Tibial nerve (tissue), 4 donors: ENCODE data around the gene TTPAL. TPM values are rescaled to one million over a fixed set of nuclear protein-coding genes. Genes with fewer than 3 reads are reported as not detected.

Source experiments
- DNase-seq, 2 donors: peaks; one replicate each; pipeline ENCODE4 v3.0.0-alpha.2; 2019; ENCODE audit warnings: low spot score in 2 of 2
- H3K27ac ChIP-seq, 4 donors: fragments of 200-600 bp; sonication (generic) in 3 of 4; one replicate each; pipeline ENCODE4 v1.5.1; 2017 to 2019; ENCODE audit warnings: mild to moderate bottlenecking in 1 of 4
- H3K27me3 ChIP-seq, 2 donors: fragments of 200-600 bp; sonication (generic) in 1 of 2; one replicate each; pipeline versions ENCODE4 v1.5.1 to v1.6.0; 2017 to 2019
- H3K36me3 ChIP-seq, 3 donors: fragments of 200-600 bp; sonication (generic); one replicate each; pipeline ENCODE4 v1.5.1; 2018 to 2019
- H3K4me1 ChIP-seq, 4 donors: fragments of 200-600 bp; sonication (generic) in 3 of 4; one replicate each; pipeline ENCODE4 v1.5.1; 2017 to 2019
- H3K4me3 ChIP-seq, 4 donors: fragments of 200-600 bp; sonication (generic) in 3 of 4; one replicate each; pipeline ENCODE4 v1.5.1; 2017 to 2019; ENCODE audit warnings: mild to moderate bottlenecking in 1 of 4, moderate library complexity in 1 of 4
- H3K9me3 ChIP-seq, 4 donors: fragments of 200-600 bp; sonication (generic) in 3 of 4; one replicate each; pipeline ENCODE4 v1.5.1; 2017 to 2019
- EP300 ChIP-seq, 2 donors: sonication (generic); formaldehyde crosslinking; IDR thresholded peaks; one replicate each; pipeline ENCODE4 v1.6.1; 2017; ENCODE audit warnings: antibody characterized with exemption in 2 of 2, mild to moderate bottlenecking in 1 of 2
- POLR2A ChIP-seq, 2 donors: fragments of 450-650 bp; IDR thresholded peaks; one replicate each; pipeline ENCODE4 v1.6.1; 2017; ENCODE audit warnings: antibody characterized with exemption in 2 of 2, mild to moderate bottlenecking in 2 of 2, moderate library complexity in 2 of 2
- WGBS, 2 donors: methylation state at CpG; one replicate each; pipeline ENCODE4 v1.1.5; 2018; 5-methylcytosine and 5-hydroxymethylcytosine counted together
- total RNA-seq, 4 donors: library from RNA; depleted of rRNA; stranded (reverse); fragments of >200 nt; gene quantifications; one replicate each; pipeline ENCODE4 v1.1.0, GENCODE V29; 2016
- TF ChIP-seq, protein P1 (sequence below), 5 experiments: fragments of 200-600 bp in 3 of 5; fragments of 450-650 bp in 2 of 5; sonication (generic) in 3 of 5; IDR thresholded peaks; one replicate each; pipeline ENCODE4 v1.5.1; 2016 to 2019; ENCODE audit warnings: antibody characterized with exemption in 5 of 5, mild to moderate bottlenecking in 3 of 5, moderate library complexity in 2 of 5

The TTPAL gene
- total RNA-seq, 4 donors from 2014 or later, result 13.0 to 23.7 (median 16.9) TPM

GRCh38 chr20:44456611-44457010, 19.1 kb upstream of the TTPAL start:
- H3K4me1 ChIP-seq, result no peaks in the 10 kb centered on the region
- no peaks in the 10 kb centered on the region for H3K36me3 ChIP-seq
- no peak overlapping the region for H3K4me3 ChIP-seq
- no peaks in the 10 kb centered on the region for H3K27me3 ChIP-seq
- no peak for DNase-seq
- no peak for TF ChIP-seq POLR2A (IDR thresholded peaks at IDR 0.05)
- TF ChIP-seq EP300 (IDR thresholded peaks at IDR 0.05), result no peak
- peak overlapping the region in 1 of 4 donors; percentile 12 for H3K27ac ChIP-seq
- H3K9me3 ChIP-seq, result no peaks in the 10 kb centered on the region
- WGBS, 2 donors, result 77 to 82% methylated on average over 8 of the region's 8 CpGs

GRCh38 chr20:44457016-44457415, 18.7 kb upstream of the TTPAL start:
- Histone ChIP-seq H3K9me3 (no peaks in the 10 kb centered on the region), H3K36me3 (no peaks in the 10 kb centered on the region), H3K4me1 (no peaks in the 10 kb centered on the region), H3K27me3 (no peaks in the 10 kb centered on the region), H3K4me3 (no peak overlapping the region), H3K27ac (peak overlapping the region in 1 of 4 donors; percentile 12)
- TF ChIP-seq EP300 (IDR thresholded peaks at IDR 0.05) (no peak), POLR2A (IDR thresholded peaks at IDR 0.05) (no peak)
- TF ChIP-seq, protein P1, sequence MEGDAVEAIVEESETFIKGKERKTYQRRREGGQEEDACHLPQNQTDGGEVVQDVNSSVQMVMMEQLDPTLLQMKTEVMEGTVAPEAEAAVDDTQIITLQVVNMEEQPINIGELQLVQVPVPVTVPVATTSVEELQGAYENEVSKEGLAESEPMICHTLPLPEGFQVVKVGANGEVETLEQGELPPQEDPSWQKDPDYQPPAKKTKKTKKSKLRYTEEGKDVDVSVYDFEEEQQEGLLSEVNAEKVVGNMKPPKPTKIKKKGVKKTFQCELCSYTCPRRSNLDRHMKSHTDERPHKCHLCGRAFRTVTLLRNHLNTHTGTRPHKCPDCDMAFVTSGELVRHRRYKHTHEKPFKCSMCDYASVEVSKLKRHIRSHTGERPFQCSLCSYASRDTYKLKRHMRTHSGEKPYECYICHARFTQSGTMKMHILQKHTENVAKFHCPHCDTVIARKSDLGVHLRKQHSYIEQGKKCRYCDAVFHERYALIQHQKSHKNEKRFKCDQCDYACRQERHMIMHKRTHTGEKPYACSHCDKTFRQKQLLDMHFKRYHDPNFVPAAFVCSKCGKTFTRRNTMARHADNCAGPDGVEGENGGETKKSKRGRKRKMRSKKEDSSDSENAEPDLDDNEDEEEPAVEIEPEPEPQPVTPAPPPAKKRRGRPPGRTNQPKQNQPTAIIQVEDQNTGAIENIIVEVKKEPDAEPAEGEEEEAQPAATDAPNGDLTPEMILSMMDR (IDR thresholded peaks at IDR 0.05), result no peak
- 40 to 52% methylated on average over 6 of the region's 6 CpGs for WGBS, 2 donors
- DNase-seq, result no peak

GRCh38 chr20:44459271-44459670, 16.4 kb upstream of the TTPAL start:
- H3K36me3 ChIP-seq, result no peaks in the 10 kb centered on the region
- H3K4me1 ChIP-seq, result no peaks in the 10 kb centered on the region
- no peaks in the 10 kb centered on the region for H3K27me3 ChIP-seq
- DNase-seq, result no peak
- H3K9me3 ChIP-seq, result no peaks in the 10 kb centered on the region
- no peak overlapping the region for H3K4me3 ChIP-seq
- TF ChIP-seq, protein P1 (IDR thresholded peaks at IDR 0.05), result no peak
- TF ChIP-seq POLR2A (IDR thresholded peaks at IDR 0.05) (no peak), EP300 (IDR thresholded peaks at IDR 0.05) (no peak)
- no peak overlapping the region for H3K27ac ChIP-seq
- WGBS, 2 donors, result 84 to 86% methylated on average over 2 of the region's 2 CpGs

GRCh38 chr20:44460795-44461141, 14.9 kb upstream of the TTPAL start:
- Histone ChIP-seq H3K27me3 (no peaks in the 10 kb centered on the region), H3K27ac (peak overlapping the region in 2 of 4 donors; percentile 37 to 40), H3K36me3 (no peaks in the 10 kb centered on the region), H3K4me3 (no peak overlapping the region), H3K4me1 (no peaks in the 10 kb centered on the region), H3K9me3 (no peaks in the 10 kb centered on the region)
- TF ChIP-seq, protein P1 (IDR thresholded peaks at IDR 0.05), result peak; percentile 8 to 41 (median 16)
- no peak for TF ChIP-seq EP300 (IDR thresholded peaks at IDR 0.05)
- 9 to 14% methylated on average over 3 of the region's 3 CpGs for WGBS, 2 donors
- peak in 1 of 2 donors; percentile 62 for DNase-seq

DNA sequence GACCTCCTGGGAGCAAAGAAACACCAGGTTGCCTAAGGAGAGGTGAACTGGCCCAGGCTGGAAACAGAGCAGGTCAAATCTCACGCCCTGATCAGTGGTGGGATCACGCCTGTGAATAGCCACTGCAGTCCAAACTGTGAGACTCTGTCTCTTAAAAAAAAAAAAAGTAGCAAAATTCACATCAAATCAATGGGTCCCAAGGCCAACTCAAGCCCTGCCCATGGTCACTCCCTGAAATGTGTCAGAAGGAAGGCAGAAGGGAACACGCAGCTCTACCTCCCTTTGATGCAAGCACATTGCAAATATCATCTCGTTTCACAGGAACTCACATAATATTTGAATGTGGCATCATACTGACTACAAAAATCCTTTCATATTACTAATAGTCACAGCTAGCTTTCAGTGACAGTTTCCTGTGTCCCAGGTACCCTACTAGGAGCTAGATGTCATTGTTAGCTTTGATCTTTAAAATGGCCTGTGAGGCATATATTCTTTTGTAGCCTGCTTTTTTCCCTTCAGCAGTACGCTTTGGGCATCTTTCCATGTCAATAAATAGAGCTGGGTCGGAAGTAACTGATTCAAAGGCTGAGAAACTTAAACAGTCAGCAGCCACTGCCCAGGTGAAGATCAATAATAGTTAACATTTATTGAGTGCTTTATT, 14.4 kb upstream of the TTPAL start:
- TF ChIP-seq POLR2A (IDR thresholded peaks at IDR 0.05), result no peak
- TF ChIP-seq, protein P1 (IDR thresholded peaks at IDR 0.05), result peak in 1 of 5 experiments; percentile 3
- Histone ChIP-seq H3K9me3 (no peaks in the 10 kb centered on the region), H3K4me3 (no peak overlapping the region), H3K27me3 (no peaks in the 10 kb centered on the region), H3K27ac (peak overlapping the region in 2 of 4 donors; percentile 37 to 40), H3K4me1 (peaks cover 0 to 3% (median 0%) of the 10 kb centered on the region in 4 donors), H3K36me3 (no peaks in the 10 kb centered on the region)
- WGBS, 2 donors, result 62 to 65% methylated on average over 6 of the region's 6 CpGs
- DNase-seq, result no peak
